Measurements from ENCODE around the gene EPSTI1. TPM values are rescaled to one million over a fixed set of nuclear protein-coding genes. Genes with fewer than 3 reads are reported as not detected.

EPSTI1 gene
- total and polyA plus RNA-seq, 8 donors: 3.5 to 115 (median 5.2) TPM; not detected in 1

- no peak overlapping the region for H3K4me3 ChIP-seq
- TF ChIP-seq CTCF (IDR thresholded peaks at IDR 0.05) (no peak), POLR2A (IDR thresholded peaks at IDR 0.05) (no peak), EP300 (IDR thresholded peaks at IDR 0.05) (no peak), POLR2AphosphoS5 (IDR thresholded peaks at IDR 0.05) (no peak)
- intact Hi-C loops (cut with DNase I; ENCODE audit: low total_unique reads): no loop called here
These were observed 6.5 kb downstream of the EPSTI1 start for GRCh38 chr13:42985312-42986175.

GRCh38 chr13:42984691-42985090 lies 7.3 kb downstream of the EPSTI1 start:
- Histone ChIP-seq H3K27me3 (no peaks in the 10 kb centered on the region), H3K27ac (peak overlapping the region in 2 of 5 donors; percentile 54 to 84), H3K9me3 (no peaks in the 10 kb centered on the region), H3K36me3 (no peaks in the 10 kb centered on the region), H3K4me3 (no peak overlapping the region), H3K4me1 (peaks cover 16 to 22% (median 20%) of the 10 kb centered on the region in 4 donors)
- WGBS, 5 donors: 56 to 84% (median 75%) methylated on average over 1 of the region's 1 CpG
- no peak for DNase-seq
- no peak for TF ChIP-seq EP300 (IDR thresholded peaks at IDR 0.05)
- no peak for TF ChIP-seq CTCF (IDR thresholded peaks at IDR 0.05)
- TF ChIP-seq POLR2AphosphoS5 (IDR thresholded peaks at IDR 0.05): no peak
- no peak for TF ChIP-seq POLR2A (IDR thresholded peaks at IDR 0.05)
- intact Hi-C loops (cut with DNase I; ENCODE audit: low total_unique reads): no loop called here

More at GRCh38 chr13:42985312-42986175, 6.5 kb downstream of the EPSTI1 start:
- Histone ChIP-seq H3K9me3 (no peaks in the 10 kb centered on the region), H3K4me1 (peaks cover 18 to 28% (median 27%) of the 10 kb centered on the region in 4 donors), H3K27me3 (no peaks in the 10 kb centered on the region), H3K36me3 (no peaks in the 10 kb centered on the region), H3K27ac (peak overlapping the region; percentile 34 to 84 (median 65))
- DNase-seq: peak; percentile 46 to 58
- 40 to 55% (median 45%) methylated on average over 7 to 8 of the region's 8 CpGs for WGBS, 5 donors

GRCh38 chr13:42984026-42984425 lies 8.0 kb downstream of the EPSTI1 start:
- no peaks in the 10 kb centered on the region for H3K9me3 ChIP-seq
- no peaks in the 10 kb centered on the region for H3K27me3 ChIP-seq
- no peak overlapping the region for H3K4me3 ChIP-seq
- H3K4me1 ChIP-seq: peaks cover 16 to 22% (median 19%) of the 10 kb centered on the region in 4 donors
- H3K36me3 ChIP-seq: no peaks in the 10 kb centered on the region
- no peak for DNase-seq
- intact Hi-C loops (cut with DNase I; ENCODE audit: low total_unique reads): no loop called here
- TF ChIP-seq EP300 (IDR thresholded peaks at IDR 0.05): no peak
- TF ChIP-seq POLR2A (IDR thresholded peaks at IDR 0.05): no peak
- no peak for TF ChIP-seq POLR2AphosphoS5 (IDR thresholded peaks at IDR 0.05)
- TF ChIP-seq CTCF (IDR thresholded peaks at IDR 0.05): no peak
- peak overlapping the region in 1 of 5 donors; percentile 84 for H3K27ac ChIP-seq

GRCh38 chr13:42981853-42982252 lies 10.2 kb downstream of the EPSTI1 start:
- peaks cover 0 to 4% (median 0%) of the 10 kb centered on the region in 4 donors for H3K9me3 ChIP-seq
- intact Hi-C loops (cut with DNase I; ENCODE audit: low total_unique reads): no loop called here
- H3K36me3 ChIP-seq: no peaks in the 10 kb centered on the region
- H3K4me3 ChIP-seq: no peak overlapping the region
- DNase-seq: no peak
- 32 to 65% (median 50%) methylated on average over 1 of the region's 1 CpG for WGBS, 5 donors
- peaks cover 16 to 22% (median 19%) of the 10 kb centered on the region in 4 donors for H3K4me1 ChIP-seq
- no peak overlapping the region for H3K27ac ChIP-seq
- TF ChIP-seq POLR2AphosphoS5 (IDR thresholded peaks at IDR 0.05) (no peak), POLR2A (IDR thresholded peaks at IDR 0.05) (no peak), EP300 (IDR thresholded peaks at IDR 0.05) (no peak), CTCF (IDR thresholded peaks at IDR 0.05) (no peak)
- no peaks in the 10 kb centered on the region for H3K27me3 ChIP-seq
